ENCODE results near the gene HYPK.
A peak's percentile ranks its signal among the peaks of the same experiment; 100 is the strongest.
"Not testable (repeated sequence)": the region's sequence is repeated elsewhere in the genome, so short reads cannot be mapped to it uniquely, and the experiment has no call there.

The HYPK gene

GRCh38 chr15:43826508-43827341, 26.3 kb downstream of the HYPK start, which contains the start of gene WDR76:
Gene WDR76, plus strand, starts transcription at chr15:43827002. Its CDS starts 31 bp downstream, at chr15:43827033.
- peak within 1 kb of the TSS; percentile 76 for H3K9ac ChIP-seq (ENCODE audit: low read length)
- H3K4me3 ChIP-seq (ENCODE audit: low read length), result peak within 1 kb of the TSS; percentile 66
- peaks cover 14% of the 10 kb centered on the region for H3K27me3 ChIP-seq (ENCODE audit: control insufficient read depth, insufficient read depth, low read length)
- H3K4me1 ChIP-seq (ENCODE audit: control insufficient read depth, low read depth, low read length), result peaks cover 3% of the 10 kb centered on the region
- H3K36me3 ChIP-seq (ENCODE audit: control insufficient read depth, low read depth, low read length), result no peaks in the 10 kb centered on the region
- H3K27ac ChIP-seq (ENCODE audit: low read length), result no peak within 1 kb of the TSS
- no peaks in the 10 kb centered on the region for H3K9me3 ChIP-seq (ENCODE audit: control insufficient read depth, low read depth, low read length)

GRCh38 chr15:43828061-43828657, 27.8 kb downstream of the HYPK start:
- Histone ChIP-seq H3K36me3 (ENCODE audit: control insufficient read depth, low read depth, low read length) (no peaks in the 10 kb centered on the region), H3K9ac (ENCODE audit: low read length) (peak overlapping the region; percentile 76), H3K4me1 (ENCODE audit: control insufficient read depth, low read depth, low read length) (peaks cover 3% of the 10 kb centered on the region)

GRCh38 chr15:43829951-43830540, 29.6 kb downstream of the HYPK start:
- peaks cover 11% of the 10 kb centered on the region for H3K27me3 ChIP-seq (ENCODE audit: control insufficient read depth, insufficient read depth, low read length)
- H3K36me3 ChIP-seq (ENCODE audit: control insufficient read depth, low read depth, low read length); H3K27ac ChIP-seq (ENCODE audit: low read length); H3K9me3 ChIP-seq (ENCODE audit: control insufficient read depth, low read depth, low read length); H3K9ac ChIP-seq (ENCODE audit: low read length); H3K4me1 ChIP-seq (ENCODE audit: control insufficient read depth, low read depth, low read length); H3K4me3 ChIP-seq (ENCODE audit: low read length): not testable (repeated sequence)

More at GRCh38 chr15:43828061-43828657, 27.8 kb downstream of the HYPK start:
- H3K27ac ChIP-seq (ENCODE audit: low read length), result no peak overlapping the region
- H3K4me3 ChIP-seq (ENCODE audit: low read length), result peak overlapping the region; percentile 66
- peaks cover 14% of the 10 kb centered on the region for H3K27me3 ChIP-seq (ENCODE audit: control insufficient read depth, insufficient read depth, low read length)
- no peaks in the 10 kb centered on the region for H3K9me3 ChIP-seq (ENCODE audit: control insufficient read depth, low read depth, low read length)

- H3K4me1 ChIP-seq (ENCODE audit: control insufficient read depth, low read depth, low read length); H3K27me3 ChIP-seq (ENCODE audit: control insufficient read depth, insufficient read depth, low read length); H3K36me3 ChIP-seq (ENCODE audit: control insufficient read depth, low read depth, low read length); H3K4me3 ChIP-seq (ENCODE audit: low read length); H3K27ac ChIP-seq (ENCODE audit: low read length); H3K9ac ChIP-seq (ENCODE audit: low read length); H3K9me3 ChIP-seq (ENCODE audit: control insufficient read depth, low read depth, low read length): not testable (repeated sequence)
Observed at GRCh38 chr15:43830691-43831275, 30.4 kb downstream of the HYPK start.

GRCh38 chr15:43831519-43832052, 31.2 kb downstream of the HYPK start:
- H3K27me3 ChIP-seq (ENCODE audit: control insufficient read depth, insufficient read depth, low read length); H3K27ac ChIP-seq (ENCODE audit: low read length); H3K4me1 ChIP-seq (ENCODE audit: control insufficient read depth, low read depth, low read length); H3K9ac ChIP-seq (ENCODE audit: low read length); H3K4me3 ChIP-seq (ENCODE audit: low read length); H3K9me3 ChIP-seq (ENCODE audit: control insufficient read depth, low read depth, low read length): not testable (repeated sequence)
- H3K36me3 ChIP-seq (ENCODE audit: control insufficient read depth, low read depth, low read length), result peaks cover 16% of the 10 kb centered on the region

- H3K27me3 ChIP-seq (ENCODE audit: control insufficient read depth, insufficient read depth, low read length); H3K27ac ChIP-seq (ENCODE audit: low read length); H3K4me3 ChIP-seq (ENCODE audit: low read length); H3K9me3 ChIP-seq (ENCODE audit: control insufficient read depth, low read depth, low read length); H3K9ac ChIP-seq (ENCODE audit: low read length); H3K4me1 ChIP-seq (ENCODE audit: control insufficient read depth, low read depth, low read length): not testable (repeated sequence)
- peaks cover 21% of the 10 kb centered on the region for H3K36me3 ChIP-seq (ENCODE audit: control insufficient read depth, low read depth, low read length)
Observed at GRCh38 chr15:43832485-43832884, 32.1 kb downstream of the HYPK start.

- H3K9me3 ChIP-seq (ENCODE audit: control insufficient read depth, low read depth, low read length), result no peaks in the 10 kb centered on the region
- no peak overlapping the region for H3K4me3 ChIP-seq (ENCODE audit: low read length)
- H3K27ac ChIP-seq (ENCODE audit: low read length), result no peak overlapping the region
- no peak overlapping the region for H3K9ac ChIP-seq (ENCODE audit: low read length)
- H3K27me3 ChIP-seq (ENCODE audit: control insufficient read depth, insufficient read depth, low read length), result no peaks in the 10 kb centered on the region
- no peaks in the 10 kb centered on the region for H3K4me1 ChIP-seq (ENCODE audit: control insufficient read depth, low read depth, low read length)
- H3K36me3 ChIP-seq (ENCODE audit: control insufficient read depth, low read depth, low read length), result peaks cover 18% of the 10 kb centered on the region
Observed at GRCh38 chr15:43845421-43845820, 45.0 kb downstream of the HYPK start.

- H3K27ac ChIP-seq (ENCODE audit: low read length), result no peak overlapping the region
- H3K36me3 ChIP-seq (ENCODE audit: control insufficient read depth, low read depth, low read length), result peaks cover 10% of the 10 kb centered on the region
- H3K9me3 ChIP-seq (ENCODE audit: control insufficient read depth, low read depth, low read length), result no peaks in the 10 kb centered on the region
- no peaks in the 10 kb centered on the region for H3K4me1 ChIP-seq (ENCODE audit: control insufficient read depth, low read depth, low read length)
- no peak overlapping the region for H3K9ac ChIP-seq (ENCODE audit: low read length)
- no peaks in the 10 kb centered on the region for H3K27me3 ChIP-seq (ENCODE audit: control insufficient read depth, insufficient read depth, low read length)
- no peak overlapping the region for H3K4me3 ChIP-seq (ENCODE audit: low read length)
Observed at GRCh38 chr15:43851251-43851650, 50.9 kb downstream of the HYPK start.

GRCh38 chr15:43852607-43853006, 52.2 kb downstream of the HYPK start:
- peaks cover 13% of the 10 kb centered on the region for H3K36me3 ChIP-seq (ENCODE audit: control insufficient read depth, low read depth, low read length)

More at GRCh38 chr15:43852607-43853006, 52.2 kb downstream of the HYPK start:
- H3K9ac ChIP-seq (ENCODE audit: low read length), result no peak overlapping the region
- no peaks in the 10 kb centered on the region for H3K4me1 ChIP-seq (ENCODE audit: control insufficient read depth, low read depth, low read length)
- no peak overlapping the region for H3K4me3 ChIP-seq (ENCODE audit: low read length)
- H3K27ac ChIP-seq (ENCODE audit: low read length), result no peak overlapping the region
- H3K27me3 ChIP-seq (ENCODE audit: control insufficient read depth, insufficient read depth, low read length), result no peaks in the 10 kb centered on the region
- no peaks in the 10 kb centered on the region for H3K9me3 ChIP-seq (ENCODE audit: control insufficient read depth, low read depth, low read length)
